Fibroblast of skin of right biceps (primary cell): Measurements from ENCODE around the gene ZNF816.
"Not testable (repeated sequence)": the region's sequence is repeated elsewhere in the genome, so short reads cannot be mapped to it uniquely, and the experiment has no call there.

Experiments used
- DNase-seq: peaks from one replicate; pipeline ENCODE4 v3.0.0-alpha.2; 2013

Gene ZNF816

DNA sequence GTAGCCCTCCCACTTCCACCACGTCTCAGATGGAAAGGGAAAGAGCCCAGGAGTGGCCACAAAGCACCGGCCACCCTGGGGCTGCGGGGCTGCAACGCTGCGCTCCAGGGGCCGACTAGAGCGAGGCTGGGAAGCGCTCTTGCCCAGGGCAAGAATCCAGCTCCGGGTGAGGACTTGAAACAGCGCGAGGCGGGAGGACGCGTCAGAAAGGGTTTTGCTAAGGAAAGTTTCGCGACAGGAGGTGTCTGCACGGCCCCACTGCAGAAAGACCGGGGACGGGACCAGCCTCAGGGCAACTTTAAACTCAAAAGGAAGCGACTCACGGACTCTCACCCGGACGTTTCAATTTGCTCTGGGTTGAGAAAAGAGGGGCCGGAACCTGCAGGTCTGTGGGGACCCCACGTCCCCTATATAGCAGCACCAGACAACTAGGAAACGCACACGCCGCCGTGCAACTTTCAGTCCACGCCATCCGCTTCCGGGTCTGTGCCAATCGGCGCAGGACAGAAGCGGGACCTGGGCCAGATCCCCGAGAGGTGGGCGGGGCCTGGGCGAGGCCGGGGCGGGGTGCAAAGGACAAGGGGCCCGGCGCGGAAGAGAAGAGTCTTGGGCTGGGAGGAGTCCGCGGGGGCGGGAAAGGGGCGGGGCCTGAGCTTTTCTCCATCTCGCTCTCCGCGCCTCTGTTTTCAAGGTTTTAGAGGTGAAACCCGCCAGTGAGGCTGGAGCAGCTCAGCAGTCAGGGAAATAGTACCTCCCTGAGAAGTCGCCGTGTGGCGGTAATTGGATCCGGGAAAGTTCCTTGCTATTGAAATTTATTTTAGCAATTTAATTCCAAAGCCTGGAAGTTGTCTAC, at the start of gene ZNF816:
Gene ZNF816, minus strand, starts transcription at position 488 of the 853 bp plus-strand sequence. CDS start 6,792 bp downstream, outside the sequence.
- DNase-seq: peak; percentile 95

DNA sequence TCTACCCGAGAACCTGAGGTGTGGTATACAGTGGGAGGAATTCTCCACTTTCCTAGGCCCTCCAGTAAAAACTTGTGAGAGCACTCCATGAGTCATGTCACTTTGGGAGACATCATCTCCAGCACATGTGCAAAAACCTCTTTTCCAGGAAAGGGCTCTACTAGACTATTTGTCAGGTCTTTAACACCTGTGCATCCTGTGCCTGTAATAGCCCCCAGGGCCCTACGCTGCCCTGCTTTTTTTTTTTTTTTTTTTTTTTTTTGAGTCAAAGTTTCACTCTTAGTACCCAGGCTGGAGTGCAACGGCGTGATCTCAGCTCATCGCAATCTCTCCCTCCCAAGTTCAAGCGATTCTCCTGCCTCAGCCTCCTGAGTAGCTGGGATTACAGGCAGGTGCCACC, 49.3 kb upstream of the ZNF816 start:
- DNase-seq: no peak

DNA sequence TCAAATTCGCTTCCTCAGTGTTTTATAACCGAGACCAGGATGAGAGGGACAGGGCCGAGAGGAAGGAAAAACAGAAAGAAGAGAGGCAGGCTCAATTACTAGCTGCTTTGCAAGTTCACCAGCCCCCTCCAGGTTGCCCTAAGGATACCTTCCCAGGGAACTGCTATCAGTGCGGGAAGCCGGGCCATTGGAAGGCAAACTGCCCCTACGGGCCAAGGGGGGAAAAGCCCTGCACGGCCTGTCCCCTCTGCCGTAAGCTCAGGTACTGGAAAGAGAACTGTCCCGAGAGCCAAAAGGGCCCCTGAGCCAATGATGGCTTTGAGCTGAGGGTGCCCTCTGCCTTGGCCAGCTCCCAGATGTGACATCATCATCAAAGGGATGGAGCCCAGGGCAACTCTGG, 47.8 kb upstream of the ZNF816 start:
- no peak for DNase-seq

DNA sequence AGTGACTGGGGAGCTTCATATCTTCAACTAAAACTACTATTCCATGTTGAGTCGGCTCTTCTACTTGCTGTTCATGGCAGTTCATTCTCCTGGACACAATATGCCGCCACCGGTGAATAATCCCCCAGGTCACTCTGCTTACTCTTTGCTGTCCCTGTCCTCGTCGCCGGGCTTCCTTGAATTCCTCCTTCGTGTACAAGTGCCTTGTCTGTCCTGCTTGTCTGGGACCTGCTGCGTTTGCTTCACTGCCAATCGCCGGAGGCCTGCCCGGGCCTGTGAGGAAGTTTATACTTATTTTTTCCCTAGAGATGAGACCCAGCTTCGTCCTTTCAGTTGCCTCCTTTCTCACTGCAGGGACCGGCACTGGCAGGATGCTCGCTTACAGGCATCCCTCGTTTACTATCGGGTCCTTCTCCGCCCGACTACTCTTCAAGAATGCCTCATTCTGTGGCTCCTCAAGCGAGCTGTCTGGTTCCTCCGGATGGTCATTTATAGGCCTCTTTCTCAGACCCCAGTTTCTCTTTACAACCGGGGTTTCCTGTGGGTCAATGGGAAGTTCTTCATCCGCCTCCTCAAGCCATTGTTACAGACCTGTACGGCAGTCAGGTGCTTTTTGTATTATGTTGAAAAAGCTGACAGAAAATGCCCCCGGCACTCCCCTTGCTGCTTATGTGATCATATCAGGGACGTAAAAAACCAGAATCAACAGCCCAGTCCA, 45.5 kb upstream of the ZNF816 start:
- DNase-seq: no peak

DNA sequence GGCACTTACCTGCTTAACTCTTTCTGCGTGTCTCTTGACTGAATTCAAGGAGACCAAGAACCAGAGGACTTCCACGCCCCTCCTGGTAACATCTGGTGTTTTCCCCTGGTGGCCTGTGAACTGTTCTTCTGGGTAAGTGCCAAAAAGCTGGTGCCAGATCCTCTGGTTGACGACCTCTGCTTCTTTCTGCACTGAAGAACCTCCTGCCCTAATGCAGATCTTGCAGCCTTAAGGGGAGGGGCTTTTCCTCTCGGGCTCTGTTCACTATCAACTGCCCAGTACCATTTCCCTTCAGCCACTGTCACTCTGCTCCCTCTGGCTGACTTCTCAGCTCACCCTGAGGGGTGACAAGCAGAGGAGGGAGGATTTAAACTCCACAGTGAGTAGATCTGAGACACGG, 44.9 kb upstream of the ZNF816 start:
- DNase-seq: no peak

DNA sequence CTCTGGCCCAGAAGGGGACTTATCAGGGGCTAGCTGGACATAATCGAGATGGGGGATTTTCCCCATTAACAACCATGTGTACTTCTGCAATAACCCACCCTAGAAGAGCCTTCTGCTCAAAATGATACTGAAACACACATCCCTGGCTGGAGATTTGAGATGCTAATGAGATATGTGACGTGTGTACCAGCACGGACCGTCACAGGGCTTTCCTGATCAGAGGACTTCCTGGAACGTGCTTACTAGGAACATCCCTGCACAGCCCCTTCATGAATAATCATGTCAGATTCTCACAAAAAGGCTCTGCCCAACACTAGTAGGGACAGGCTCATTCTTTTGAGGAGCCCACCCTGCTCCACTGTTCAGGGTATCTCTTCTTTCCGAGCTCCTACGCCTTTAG, 44.5 kb upstream of the ZNF816 start:
- DNase-seq: no peak

DNA sequence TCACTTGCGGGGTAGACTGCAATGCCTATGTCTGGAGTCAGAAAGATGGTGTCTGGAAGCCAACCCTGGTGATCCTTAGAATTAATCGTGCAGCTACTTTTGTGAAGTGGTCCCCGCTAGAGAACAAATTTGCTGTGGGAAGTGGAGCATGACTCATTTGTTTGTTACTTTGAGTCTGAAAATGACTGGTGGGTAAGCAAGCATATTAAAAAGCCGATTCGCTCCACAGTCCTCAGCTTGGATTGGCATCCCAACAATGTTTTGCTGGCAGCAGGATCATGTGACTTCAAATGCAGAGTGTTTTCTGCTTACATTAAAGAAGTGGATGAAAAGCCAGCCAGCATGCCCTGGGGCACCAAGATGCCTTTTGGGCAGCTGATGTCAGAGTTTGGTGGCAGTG, 41.6 kb upstream of the ZNF816 start:
- DNase-seq: no peak

DNA sequence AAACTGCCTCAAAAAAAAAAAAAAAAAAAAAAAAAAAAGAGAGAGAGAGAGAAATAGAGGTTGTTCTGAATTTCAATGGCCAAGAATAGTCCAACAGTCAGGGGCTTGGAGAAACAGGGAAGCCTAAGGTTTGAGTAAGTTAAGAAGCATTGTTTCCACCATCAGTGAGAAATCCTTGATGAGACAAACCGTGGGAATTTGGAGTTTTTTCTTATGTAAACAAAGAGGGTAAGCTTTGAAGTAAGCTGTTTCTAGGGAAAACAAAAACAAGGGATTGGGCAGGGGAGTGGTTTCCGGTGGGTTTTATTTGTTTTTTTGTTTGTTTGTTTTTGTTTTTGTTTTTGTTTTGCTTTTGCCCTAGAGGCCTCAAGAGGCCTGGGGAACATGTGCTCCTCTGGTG, 39.8 kb upstream of the ZNF816 start:
- DNase-seq: no peak

DNA sequence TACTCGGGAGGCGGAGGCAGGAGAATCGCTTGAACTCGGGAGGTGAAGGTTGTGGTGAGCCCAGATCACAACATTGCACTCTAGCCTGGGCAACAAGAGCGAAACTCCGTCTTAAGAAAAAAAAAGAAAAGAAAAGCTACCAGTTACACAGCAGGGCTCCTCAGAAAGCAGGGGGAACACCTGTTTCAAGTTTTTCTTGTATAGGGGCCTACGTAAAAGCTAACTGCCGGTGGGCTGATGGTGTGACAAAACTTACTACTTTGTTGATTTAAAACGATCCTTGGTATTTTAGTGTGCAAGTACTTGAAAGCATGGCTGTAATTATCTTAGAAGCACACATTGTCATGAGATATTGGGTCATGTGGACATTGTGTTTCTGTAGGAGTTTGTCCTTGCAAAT, 35.3 kb upstream of the ZNF816 start:
- no peak for DNase-seq

DNA sequence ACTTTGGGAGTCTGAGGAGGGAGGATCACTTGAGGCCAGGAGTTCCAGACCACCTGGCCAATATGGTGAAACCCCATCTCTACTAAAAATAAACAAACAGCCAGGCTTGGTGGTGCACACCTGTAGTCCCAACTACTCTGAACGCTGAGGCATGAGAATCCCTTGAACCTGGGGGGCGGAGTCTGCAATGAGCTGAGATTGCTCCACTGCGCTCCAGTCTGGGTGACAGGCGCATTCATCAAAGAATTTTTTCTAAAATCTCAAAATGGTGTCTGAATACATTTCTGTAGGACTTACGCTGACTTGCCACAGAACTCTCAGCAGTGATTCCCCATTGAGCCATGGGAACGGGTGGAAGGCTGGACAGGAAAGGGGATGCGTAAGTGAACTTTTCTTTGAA, 33.0 kb upstream of the ZNF816 start:
- DNase-seq: no peak

DNA sequence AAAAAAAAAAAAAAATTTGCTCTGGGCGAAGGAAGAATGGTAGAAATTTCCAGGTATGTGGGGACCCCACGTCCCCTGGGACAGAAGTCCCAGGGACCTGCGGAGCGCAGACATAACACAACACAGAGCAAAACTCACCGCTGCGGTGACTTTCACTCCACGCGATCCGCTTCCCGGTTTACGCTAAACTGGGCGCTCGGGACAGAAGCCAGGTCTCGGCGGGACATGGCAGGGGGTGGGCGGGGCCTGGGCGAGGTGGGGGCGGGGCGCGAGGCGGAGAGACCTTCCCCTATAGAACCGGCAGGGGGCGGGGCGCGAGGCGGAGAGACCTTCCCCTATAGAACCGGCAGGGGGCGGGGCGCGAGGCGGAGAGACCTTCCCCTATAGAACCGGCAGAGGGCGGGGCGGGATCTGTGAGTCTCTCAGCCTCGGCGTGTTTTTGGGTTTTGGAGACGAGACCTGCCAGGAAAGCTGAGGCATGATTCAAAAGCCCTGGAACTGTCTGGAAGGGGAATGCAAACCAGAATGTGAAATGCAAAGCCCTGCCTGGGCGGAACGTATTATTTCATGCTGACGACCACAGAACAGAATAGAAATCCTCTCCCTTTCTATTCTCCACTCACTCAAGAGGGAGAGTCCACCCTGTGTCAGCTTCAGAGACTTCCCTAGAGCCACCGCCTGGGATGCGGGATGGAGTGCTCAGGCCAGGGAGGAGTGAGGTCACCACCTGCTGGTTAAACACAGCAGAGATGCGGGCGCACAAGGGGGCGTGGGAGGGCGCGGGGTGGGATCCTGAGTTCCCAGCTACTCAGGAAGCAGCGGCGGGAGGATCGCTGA, 30.9 kb upstream of the ZNF816 start:
- DNase-seq: peak; percentile 80

DNA sequence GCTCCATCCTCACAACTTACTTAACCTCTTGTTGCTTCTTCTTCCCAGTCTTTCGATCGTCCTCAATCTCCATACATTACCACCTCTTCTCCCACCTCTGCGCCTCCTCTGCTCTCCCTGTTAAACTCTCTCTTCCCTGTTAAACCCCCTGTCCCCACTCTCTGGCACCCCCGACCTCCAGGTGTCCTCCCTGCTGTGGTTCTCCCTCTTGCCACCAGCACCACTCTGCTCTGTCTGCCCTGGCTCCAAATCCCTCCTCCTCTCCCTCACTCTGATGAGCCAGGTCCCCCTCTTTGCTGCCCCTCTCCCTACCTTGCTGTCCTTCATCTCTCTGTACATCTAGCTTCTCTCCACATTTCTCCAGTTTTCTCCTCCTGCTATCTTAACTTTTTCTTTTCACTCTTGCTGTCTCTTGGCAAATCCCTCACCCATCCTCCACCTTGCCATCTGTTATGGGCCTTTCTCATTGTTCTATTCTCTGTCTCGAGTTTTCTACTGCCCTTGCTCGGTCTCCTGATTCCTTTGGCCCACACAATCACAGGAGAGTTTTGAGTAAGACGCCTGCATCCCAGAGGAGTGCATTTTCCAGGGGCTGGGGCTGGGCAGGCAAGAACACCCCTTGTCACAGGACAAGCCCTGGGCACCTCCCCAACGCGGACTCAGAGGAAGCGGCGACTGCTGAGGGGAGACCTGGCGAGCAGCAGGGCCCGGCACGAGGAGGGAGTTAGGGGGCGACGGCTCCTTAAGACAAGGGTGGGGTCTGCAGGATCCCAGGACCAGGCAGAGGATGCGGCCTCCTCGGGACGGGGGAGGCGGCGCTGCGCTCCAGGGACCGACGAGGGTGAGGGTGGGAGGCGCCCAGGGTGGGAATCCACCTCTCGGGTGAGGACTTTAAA, 29.7 kb upstream of the ZNF816 start:
- DNase-seq: no peak

DNA sequence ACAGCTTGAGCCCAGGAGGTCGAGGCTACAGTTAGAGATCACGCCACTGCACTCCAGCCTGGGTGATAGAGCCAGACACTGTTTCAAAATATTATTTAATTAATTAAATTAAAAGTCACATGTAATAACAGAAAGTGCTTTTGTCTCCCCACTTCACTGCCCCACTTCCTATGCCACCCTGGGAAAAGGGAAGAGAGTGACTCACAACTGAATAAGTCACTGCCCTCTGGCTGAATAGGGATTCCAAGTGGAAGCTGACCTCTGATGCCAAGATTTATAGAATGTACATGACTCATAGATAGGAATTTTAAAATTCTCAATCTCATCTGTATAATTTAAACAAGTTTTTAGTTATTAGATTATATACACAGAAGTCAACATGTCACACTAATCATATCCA, 28.8 kb upstream of the ZNF816 start:
- DNase-seq: peak; percentile 64

DNA sequence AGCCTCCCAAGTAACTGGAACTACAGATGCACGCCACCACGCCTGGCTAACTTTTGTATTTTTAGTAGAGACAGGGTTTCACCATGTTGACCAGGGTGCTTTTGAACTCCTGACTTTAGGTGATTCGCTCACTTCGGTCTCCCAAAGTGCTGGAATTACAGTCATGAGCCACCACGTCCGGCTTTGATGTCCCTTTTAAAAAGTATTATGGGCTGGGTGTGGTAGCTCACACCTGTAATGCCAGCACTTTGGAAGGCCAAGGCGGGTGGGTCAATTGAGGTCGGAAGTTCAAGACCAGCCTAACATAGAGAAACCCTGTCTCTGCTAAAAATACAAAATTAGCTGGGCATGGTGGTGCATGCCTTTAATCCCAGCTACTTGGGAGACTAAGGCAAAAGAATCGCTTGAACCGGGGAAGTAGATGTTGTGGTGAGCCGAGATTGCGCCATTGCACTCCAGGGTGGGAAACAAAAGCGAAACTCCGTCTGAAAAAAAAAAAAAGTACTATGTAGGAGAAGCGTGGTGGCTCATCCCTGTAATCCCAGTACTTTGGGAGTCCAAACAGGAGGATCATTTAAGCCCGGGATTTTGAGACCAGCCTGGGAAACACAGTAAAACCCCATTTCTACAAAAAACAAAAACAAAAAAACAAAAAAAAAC, 28.2 kb upstream of the ZNF816 start:
- DNase-seq: no peak

DNA sequence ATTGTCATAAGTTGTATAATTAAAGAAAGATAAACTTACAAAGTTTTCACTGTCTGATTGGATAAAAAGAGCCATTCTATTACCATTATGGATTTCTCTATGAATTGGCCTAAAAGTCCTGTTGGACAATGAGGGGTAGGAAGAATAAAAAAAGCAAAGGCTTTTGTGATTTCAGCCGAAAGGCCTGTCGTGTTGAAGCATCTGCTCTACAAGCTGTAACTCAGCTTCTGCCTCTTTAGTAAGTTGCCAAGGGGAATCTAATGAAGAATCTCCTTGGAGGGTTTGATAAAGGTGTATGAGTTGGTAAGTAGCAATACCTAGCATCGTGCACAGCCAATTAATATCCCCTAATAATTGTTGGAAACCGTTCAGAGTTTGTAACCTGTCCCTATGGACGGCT, 25.8 kb upstream of the ZNF816 start:
- DNase-seq: no peak

DNA sequence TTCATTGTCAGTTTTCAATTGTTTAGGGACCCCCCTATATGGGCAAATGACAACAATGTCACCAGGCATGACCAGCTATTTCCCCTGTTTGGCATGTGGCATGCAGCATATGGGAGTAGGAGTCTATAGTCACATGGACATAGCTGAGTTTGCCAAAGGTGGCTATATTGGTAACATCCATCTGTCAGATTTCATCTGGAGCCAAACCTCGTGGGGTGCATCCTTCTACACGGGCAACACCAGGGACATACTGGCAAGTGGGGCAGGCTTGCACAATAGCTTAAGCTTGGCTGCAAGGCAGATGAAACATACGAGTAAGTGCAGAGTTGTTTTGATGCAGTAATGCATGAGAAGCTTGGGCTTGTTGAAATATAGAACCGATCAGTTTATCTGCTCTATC, 24.5 kb upstream of the ZNF816 start:
- no peak for DNase-seq

DNA sequence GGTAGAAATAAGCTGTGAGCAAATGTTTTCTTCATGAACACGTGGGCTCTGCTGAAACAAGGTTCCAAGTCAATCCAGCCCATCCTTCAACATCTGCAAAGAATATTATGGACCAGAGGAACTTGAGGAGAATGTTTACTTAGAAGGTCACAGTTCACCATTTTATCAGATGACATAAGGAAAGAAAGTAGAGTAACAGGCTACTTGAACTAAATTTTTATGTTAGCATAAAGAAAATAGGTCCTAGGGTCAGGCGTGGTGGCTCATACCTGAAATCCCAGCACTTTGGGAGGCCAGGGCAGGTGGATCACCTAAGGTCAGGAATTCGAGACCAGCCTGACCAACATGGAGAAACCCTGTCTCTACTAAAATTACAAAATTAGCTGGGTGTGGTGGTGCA, 20.5 kb upstream of the ZNF816 start:
- not testable (repeated sequence) for DNase-seq

DNA sequence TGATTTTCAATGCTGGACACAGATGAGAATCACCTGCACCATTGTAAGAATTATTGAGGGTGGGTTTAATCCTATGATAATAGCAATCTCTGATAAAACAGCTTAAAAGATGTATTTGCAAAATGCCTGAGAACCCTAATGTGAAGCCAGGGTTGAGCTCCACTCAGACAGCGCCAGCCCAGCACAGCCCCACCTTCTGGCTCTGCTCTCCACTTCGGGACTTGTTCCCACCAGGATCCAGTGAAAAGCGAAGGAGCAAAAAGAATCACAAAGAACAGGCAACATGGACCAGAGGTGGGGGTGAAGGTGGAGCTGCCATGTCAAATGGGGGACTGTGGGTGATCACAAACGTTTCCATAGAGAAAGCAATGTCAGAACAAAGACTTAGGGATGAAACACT, 18.6 kb upstream of the ZNF816 start:
- DNase-seq: no peak

DNA sequence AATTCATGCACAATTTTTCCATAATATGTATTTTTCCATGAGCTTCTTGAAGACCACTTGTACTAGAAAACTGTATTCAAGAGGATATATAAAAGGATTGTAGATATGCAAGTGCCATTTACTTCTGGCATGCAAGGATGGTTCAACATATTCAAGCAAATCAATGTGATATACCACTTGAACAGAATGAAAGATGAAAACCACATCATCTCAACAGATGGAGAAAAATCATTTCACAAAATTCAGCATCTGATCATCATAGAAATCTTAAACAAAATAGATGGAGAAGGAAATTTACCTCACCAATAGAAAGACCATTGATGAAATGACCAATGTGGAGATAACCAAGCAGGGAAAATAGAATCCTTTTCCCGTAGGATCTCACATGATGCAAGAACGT, 5.1 kb upstream of the ZNF816 start:
- DNase-seq: no peak

DNA sequence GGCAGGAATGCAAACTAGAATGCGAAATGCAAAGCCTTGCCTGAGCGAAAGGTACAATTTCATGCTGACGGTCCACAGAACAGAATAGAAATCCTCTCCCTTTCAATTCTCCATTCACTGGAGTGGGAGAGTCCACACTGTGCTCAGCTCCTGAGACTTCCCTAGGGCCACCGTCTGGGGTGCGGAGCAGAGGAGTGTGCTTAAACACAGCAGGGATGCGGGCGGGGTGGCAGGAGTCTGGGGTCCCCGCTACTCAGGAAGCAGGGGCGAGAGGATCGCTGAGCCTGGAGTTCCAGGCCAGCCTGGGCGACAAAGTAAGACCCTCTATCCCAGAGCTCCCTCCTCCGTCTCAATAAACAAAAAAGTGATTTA, 552 bp upstream of the ZNF816 start:
- DNase-seq: no peak

DNA sequence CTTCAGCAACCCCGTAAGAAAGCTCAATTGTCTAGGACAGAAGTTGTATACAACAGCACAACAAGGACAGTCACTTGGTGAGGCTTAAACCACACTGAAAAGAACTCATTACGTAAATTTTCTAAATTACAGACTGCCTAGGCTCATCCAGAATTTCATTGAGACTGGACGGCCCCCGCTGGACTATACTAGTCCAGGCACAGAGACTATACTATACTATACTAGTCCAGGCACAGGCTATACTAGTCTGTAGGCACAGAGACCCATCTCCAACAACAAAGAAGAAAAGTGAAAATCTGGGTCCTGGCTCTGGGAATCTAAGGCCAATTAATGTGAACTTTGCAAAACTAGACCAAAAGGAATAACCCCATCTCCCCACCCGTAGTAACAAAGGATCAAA, 700 bp downstream of the ZNF816 start:
- no peak for DNase-seq
